Psoas muscle (tissue), 8 donors: ENCODE measurements around the gene SPTLC1. TPM values are rescaled to one million over a fixed set of nuclear protein-coding genes. Genes with fewer than 3 reads are reported as not detected.
"Not testable (repeated sequence)": the region's sequence is repeated elsewhere in the genome, so short reads cannot be mapped to it uniquely, and the experiment has no call there.

Source experiments
- ATAC-seq, 4 donors: fragments of 200-7000 bp; cut with Tn5 transposase; one replicate each; pipeline ENCODE4 v1.9.1; 2020; ENCODE audit warnings: moderate library complexity in 3 of 4, mild to moderate bottlenecking in 2 of 4
- DNase-seq, 2 donors: peaks; one replicate each; pipeline ENCODE4 v3.0.0-alpha.2; 2020
- H3K27ac ChIP-seq: fragments of 200-600 bp; one replicate; pipeline ENCODE4 v1.8.0; 2022
- H3K27me3 ChIP-seq, 3 donors: fragments of 200-600 bp in 1 of 3; one replicate each; pipeline versions ENCODE4 v1.6.1 to v1.8.0; 2013 to 2022; ENCODE audit warnings: low read length in 2 of 3, mild to moderate bottlenecking in 2 of 3, moderate library complexity in 1 of 3; ENCODE audit not compliant: insufficient read depth in 3 of 3
- H3K36me3 ChIP-seq, 2 donors: fragments of 200-600 bp in 1 of 2; one replicate each; pipeline versions ENCODE4 v1.6.1 to v1.8.0; 2013 to 2022; ENCODE audit warnings: low read depth in 1 of 2, mild to moderate bottlenecking in 1 of 2, moderate library complexity in 1 of 2; ENCODE audit not compliant: insufficient read depth in 1 of 2
- H3K4me1 ChIP-seq: fragments of 200-600 bp; one replicate; pipeline ENCODE4 v1.8.0; 2022
- H3K4me3 ChIP-seq: fragments of 200-600 bp; one replicate; pipeline ENCODE4 v1.8.0; 2022; ENCODE audit warnings: mild to moderate bottlenecking
- H3K9me3 ChIP-seq: fragments of 200-600 bp; one replicate; pipeline ENCODE4 v1.8.0; 2022
- CTCF ChIP-seq: fragments of 200-600 bp; IDR thresholded peaks from one replicate; pipeline ENCODE4 v1.8.0; 2022; ENCODE audit warnings: antibody characterized with exemption
- WGBS, 3 donors: extraction: QIAGEN DNeasy Blood & Tissue Kit; methylation state at CpG; one replicate each; pipeline versions ENCODE4 v1.1.6 to v1.1.7; 2013; 5-methylcytosine and 5-hydroxymethylcytosine counted together
- intact Hi-C, 2 donors: fragments of 100-400 bp; cut with DNase I; formaldehyde crosslinking; loops; one replicate each; pipeline versions ENCODE4 v1.11.0 to v1.14.2; 2022
- polyA plus RNA-seq, 3 donors: library from polyadenylated mRNA; stranded (reverse); fragments of 200-250 nt; gene quantifications; one replicate each; pipeline ENCODE4 v1.2.3, GENCODE V29; 2013
- total RNA-seq, 4 donors: library from RNA; stranded (reverse); fragmentation: NEBNext Ultra II Directional in 2 of 4; extraction: Animal tissue kit (Norgen Biotek cat#: 25700) in 2 of 4; gene quantifications; one replicate each; pipeline versions ENCODE4 v1.2.1 to v1.2.4, GENCODE V29; 2021 to 2023
- donor health status: healthy with polysubstance abuse.
- donor health status: DM: no; HTN: no; CAD: no; lungs with moderate emphysema.
- donor health status: Bipolar disorder and iron deficiency.
- donor health status: healthy.
- donor health status: DM: yes; HTN: yes; CAD: no.
- donor health status: DM: no; HTN: no; CAD: no.
- donor health status: DM: no; HTN: no; CAD: no.
- donor health status: DM: yes; HTN: yes; CAD: no.

SPTLC1 gene
- total and polyA plus RNA-seq, 7 donors: 12.2 to 29.8 (median 20.9) TPM

- intact Hi-C loops: loop anchor here in 1 of 2 donors (10.0 kb wide), 1 partner anchor 84 kb away; no protein-coding TSS in a partner anchor
- no peak for DNase-seq
- TF ChIP-seq CTCF: no peak
- Histone ChIP-seq H3K4me1 (no peaks in the 10 kb centered on the region), H3K27ac (no peak overlapping the region), H3K36me3 (no peaks in the 10 kb centered on the region), H3K4me3 (peak overlapping the region; percentile 52), H3K9me3 (no peaks in the 10 kb centered on the region), H3K27me3 (peaks cover 0 to 24% (median 11%) of the 10 kb centered on the region in 3 donors)
- ATAC-seq: no peak
- 3 to 9% (median 7%) methylated on average over 6 of the region's 6 CpGs for WGBS, 3 donors
Observed at GRCh38 chr9:92140754-92141143, 25.5 kb upstream of the SPTLC1 start.

GRCh38 chr9:92140074-92140753, 25.0 kb upstream of the SPTLC1 start:
- peak; percentile 86 for TF ChIP-seq CTCF
- intact Hi-C loops: loop anchor here in 1 of 2 donors (10.0 kb wide), 1 partner anchor 85 kb away; no protein-coding TSS in a partner anchor
- H3K4me1 ChIP-seq: no peaks in the 10 kb centered on the region
- peak; percentile 73 to 88 for DNase-seq
- 21 to 22% (median 21%) methylated on average over 16 of the region's 16 CpGs for WGBS, 3 donors
- H3K4me3 ChIP-seq: peak overlapping the region; percentile 52
- H3K27me3 ChIP-seq: peaks cover 0 to 24% (median 11%) of the 10 kb centered on the region in 3 donors
- ATAC-seq: peak; percentile 66 to 89 (median 80)
- H3K36me3 ChIP-seq: no peaks in the 10 kb centered on the region
- no peak overlapping the region for H3K27ac ChIP-seq
- H3K9me3 ChIP-seq: no peaks in the 10 kb centered on the region

- H3K4me1 ChIP-seq, H3K4me3 ChIP-seq, H3K9me3 ChIP-seq, DNase-seq, ATAC-seq, H3K36me3 ChIP-seq, H3K27ac ChIP-seq: not testable (repeated sequence)
- peaks cover 0 to 24% (median 11%) of the 10 kb centered on the region in 3 donors for H3K27me3 ChIP-seq
- intact Hi-C loops: loop anchor here (5.0 kb wide), 2 partner anchors 493 to 498 kb away; no protein-coding TSS in a partner anchor
- whole genome bisulfite sequencing, 3 donors: 86 to 95% (median 93%) methylated on average over 5 of the region's 5 CpGs
Observed at GRCh38 chr9:92138960-92139540, 23.8 kb upstream of the SPTLC1 start.

GRCh38 chr9:92138157-92138959, 23.1 kb upstream of the SPTLC1 start:
- H3K36me3 ChIP-seq: no peaks in the 10 kb centered on the region
- H3K9me3 ChIP-seq: no peaks in the 10 kb centered on the region
- peak; percentile 74 to 78 for DNase-seq
- no peaks in the 10 kb centered on the region for H3K4me1 ChIP-seq
- TF ChIP-seq CTCF: peak; percentile 72
- H3K27me3 ChIP-seq: peaks cover 0 to 24% (median 11%) of the 10 kb centered on the region in 3 donors
- peak; percentile 49 to 67 (median 59) for ATAC-seq
- no peak overlapping the region for H3K4me3 ChIP-seq
- no peak overlapping the region for H3K27ac ChIP-seq
- WGBS, 3 donors: 39 to 40% (median 40%) methylated on average over 22 of the region's 22 CpGs
- intact Hi-C loops: loop anchor here (5.0 kb wide), 2 partner anchors 494 to 499 kb away; no protein-coding TSS in a partner anchor
